Pancreas (tissue), 10 donors: ENCODE measurements around the gene DGCR2. TPM values are rescaled to one million over a fixed set of nuclear protein-coding genes. Genes with fewer than 3 reads are reported as not detected.

Source experiments
- ATAC-seq, 4 donors: fragments of 200-7000 bp; cut with Tn5 transposase; one replicate each; pipeline versions ENCODE4 v1.8.0 to v1.9.1; 2020; ENCODE audit warnings: mild to moderate bottlenecking in 4 of 4, moderate library complexity in 4 of 4
- DNase-seq, 6 donors: peaks; one replicate each; pipeline ENCODE4 v3.0.0-alpha.2; 2020
- FAIRE-seq: peaks from 2 replicates; lab custom pipeline; 2012; peaks lifted over from hg19 to GRCh38; lab: Jason Lieb, UNC
- H3K27ac ChIP-seq, 4 donors: fragments of 200-600 bp; sonication (generic); 1 replicate in 3 of 4; 2 replicates in 1 of 4; pipeline versions ENCODE4 v1.5.0 to v1.8.0; 2020
- H3K27me3 ChIP-seq, 4 donors: fragments of 200-600 bp; one replicate each; pipeline ENCODE4 v1.8.0; 2021
- H3K36me3 ChIP-seq, 3 donors: fragments of 200-600 bp; sonication (generic) in 1 of 3; one replicate each; pipeline versions ENCODE4 v1.5.0 to v1.8.0; 2020 to 2021
- H3K4me1 ChIP-seq, 3 donors: fragments of 200-600 bp; one replicate each; pipeline ENCODE4 v1.8.0; 2021
- H3K4me3 ChIP-seq, 4 donors: fragments of 200-600 bp; sonication (generic) in 2 of 4; one replicate each; pipeline versions ENCODE4 v1.5.0 to v1.8.0; 2020 to 2021
- H3K9me3 ChIP-seq, 4 donors: fragments of 200-600 bp; one replicate each; pipeline ENCODE4 v1.8.0; 2021
- WGBS, 2 donors: extraction: QIAGEN DNeasy Blood & Tissue Kit; methylation state at CpG; one replicate each; pipeline ENCODE4 v1.1.7; 2013; 5-methylcytosine and 5-hydroxymethylcytosine counted together
- intact Hi-C, 3 donors: fragments of 100-400 bp; cut with DNase I; formaldehyde crosslinking; loops; one replicate each; pipeline versions ENCODE4 v1.11.1 to v1.14.2; 2022
- polyA plus RNA-seq, 2 donors: library from polyadenylated mRNA; stranded (reverse); fragments of 200-250 nt; gene quantifications; one replicate each; pipeline ENCODE4 v1.2.3, GENCODE V29; 2013
- total RNA-seq, 6 donors: library from RNA; stranded (reverse); fragmentation: NEBNext Ultra II Directional in 4 of 6; extraction: Animal tissue kit (Norgen Biotek cat#: 25700) in 4 of 6; gene quantifications; one replicate each; pipeline versions ENCODE4 v1.2.1 to v1.2.4, GENCODE V29; 2021 to 2023
- TF ChIP-seq, protein P1 (sequence below), 4 donors: fragments of 200-600 bp; sonication (generic) in 3 of 4; IDR thresholded peaks; one replicate each; pipeline versions ENCODE4 v1.5.0 to v1.8.0; 2021; ENCODE audit warnings: antibody characterized with exemption in 4 of 4
- donor health status: healthy with polysubstance abuse.
- donor health status: DM: no; HTN: no; CAD: no; lungs with moderate emphysema.
- donor health status: DM: no; HTN: no; CAD: no.
- donor health status: control.
- donor health status: control.
- donor health status: Bipolar disorder and iron deficiency.
- donor health status: DM: yes; HTN: yes; CAD: no.
- donor health status: DM: no; HTN: no; CAD: no.
- donor health status: DM: no; HTN: no; CAD: no.
- donor health status: DM: yes; HTN: yes; CAD: no.

Gene DGCR2
- total and polyA plus RNA-seq, 8 donors, result 24.3 to 41.5 (median 30.1) TPM

GRCh38 chr22:18995327-18995711 lies 126.9 kb downstream of the DGCR2 start:
- no peak overlapping the region for H3K27ac ChIP-seq
- no peaks in the 10 kb centered on the region for H3K9me3 ChIP-seq
- TF ChIP-seq, protein P1, sequence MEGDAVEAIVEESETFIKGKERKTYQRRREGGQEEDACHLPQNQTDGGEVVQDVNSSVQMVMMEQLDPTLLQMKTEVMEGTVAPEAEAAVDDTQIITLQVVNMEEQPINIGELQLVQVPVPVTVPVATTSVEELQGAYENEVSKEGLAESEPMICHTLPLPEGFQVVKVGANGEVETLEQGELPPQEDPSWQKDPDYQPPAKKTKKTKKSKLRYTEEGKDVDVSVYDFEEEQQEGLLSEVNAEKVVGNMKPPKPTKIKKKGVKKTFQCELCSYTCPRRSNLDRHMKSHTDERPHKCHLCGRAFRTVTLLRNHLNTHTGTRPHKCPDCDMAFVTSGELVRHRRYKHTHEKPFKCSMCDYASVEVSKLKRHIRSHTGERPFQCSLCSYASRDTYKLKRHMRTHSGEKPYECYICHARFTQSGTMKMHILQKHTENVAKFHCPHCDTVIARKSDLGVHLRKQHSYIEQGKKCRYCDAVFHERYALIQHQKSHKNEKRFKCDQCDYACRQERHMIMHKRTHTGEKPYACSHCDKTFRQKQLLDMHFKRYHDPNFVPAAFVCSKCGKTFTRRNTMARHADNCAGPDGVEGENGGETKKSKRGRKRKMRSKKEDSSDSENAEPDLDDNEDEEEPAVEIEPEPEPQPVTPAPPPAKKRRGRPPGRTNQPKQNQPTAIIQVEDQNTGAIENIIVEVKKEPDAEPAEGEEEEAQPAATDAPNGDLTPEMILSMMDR (IDR thresholded peaks at IDR 0.05), result no peak
- no peak overlapping the region for H3K4me3 ChIP-seq
- H3K27me3 ChIP-seq, result no peaks in the 10 kb centered on the region
- no peak for DNase-seq
- 91% methylated on average over 9 of the region's 9 CpGs for WGBS, 2 donors
- FAIRE-seq, result no peak
- intact Hi-C loops, result no loop called here
- H3K36me3 ChIP-seq, result no peaks in the 10 kb centered on the region
- H3K4me1 ChIP-seq, result no peaks in the 10 kb centered on the region
- no peak for ATAC-seq

GRCh38 chr22:18994701-18995326 lies 127.4 kb downstream of the DGCR2 start:
- no peaks in the 10 kb centered on the region for H3K9me3 ChIP-seq
- TF ChIP-seq, protein P1 (IDR thresholded peaks at IDR 0.05), result no peak
- H3K4me1 ChIP-seq, result no peaks in the 10 kb centered on the region
- intact Hi-C loops, result no loop called here
- H3K27ac ChIP-seq, result no peak overlapping the region
- FAIRE-seq (no peak), ATAC-seq (peak; percentile 26 to 74 (median 54)), DNase-seq (peak in 1 of 6 donors; percentile 34)
- H3K27me3 ChIP-seq, result no peaks in the 10 kb centered on the region
- 28 to 34% methylated on average over 15 of the region's 15 CpGs for WGBS, 2 donors
- H3K36me3 ChIP-seq, result no peaks in the 10 kb centered on the region
- H3K4me3 ChIP-seq, result no peak overlapping the region

- TF ChIP-seq, protein P1 (IDR thresholded peaks at IDR 0.05), result no peak
- Histone ChIP-seq H3K27me3 (no peaks in the 10 kb centered on the region), H3K27ac (no peak overlapping the region), H3K4me1 (no peaks in the 10 kb centered on the region), H3K36me3 (no peaks in the 10 kb centered on the region), H3K9me3 (no peaks in the 10 kb centered on the region), H3K4me3 (no peak overlapping the region)
- 69 to 71% methylated on average over 15 to 17 of the region's 17 CpGs for WGBS, 2 donors
- intact Hi-C loops, result no loop called here
- peak in 1 of 4 donors; percentile 10 for ATAC-seq
- DNase-seq, result no peak
- no peak for FAIRE-seq
These were observed 128.2 kb downstream of the DGCR2 start for GRCh38 chr22:18994056-18994455.

DNA sequence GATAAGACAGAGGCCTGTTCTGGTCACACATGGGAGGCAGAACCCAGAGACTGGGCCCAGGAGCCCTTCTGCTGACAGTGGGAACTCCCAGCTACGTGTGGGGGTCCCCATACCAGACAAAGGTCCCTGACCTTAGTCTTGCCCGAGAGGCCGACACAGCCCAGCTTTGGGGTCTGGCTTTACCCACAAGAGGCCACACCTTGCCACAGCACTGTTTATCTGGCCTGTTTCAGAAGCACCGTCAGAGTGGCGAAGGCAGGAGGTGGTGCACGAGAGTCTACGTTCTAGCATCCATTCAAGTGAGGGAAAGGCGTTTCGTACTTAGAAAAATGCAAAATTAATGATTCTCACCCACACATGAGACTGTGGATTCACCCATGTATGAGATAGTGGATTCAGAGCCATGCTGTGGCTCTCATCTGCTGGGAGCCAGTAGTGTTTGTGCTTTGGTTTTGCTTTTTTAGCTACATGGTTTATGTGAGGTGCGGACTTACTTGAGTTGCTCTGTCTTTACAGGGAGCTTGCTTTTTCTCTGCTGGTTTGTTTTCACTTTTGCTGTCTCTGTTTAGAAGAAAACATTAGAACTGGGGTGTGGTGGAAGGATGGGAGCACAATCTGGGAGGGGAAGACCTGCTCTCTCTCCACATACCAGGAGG lies 129.5 kb downstream of the DGCR2 start:
- WGBS, 2 donors, result 93 to 97% methylated on average over 10 of the region's 10 CpGs
- ATAC-seq (no peak), DNase-seq (no peak), FAIRE-seq (no peak)
- no peaks in the 10 kb centered on the region for H3K36me3 ChIP-seq
- intact Hi-C loops, result no loop called here
- TF ChIP-seq, protein P1 (IDR thresholded peaks at IDR 0.05), result no peak
- H3K27ac ChIP-seq, result no peak overlapping the region
- H3K4me3 ChIP-seq, result no peak overlapping the region
- H3K4me1 ChIP-seq, result no peaks in the 10 kb centered on the region
- no peaks in the 10 kb centered on the region for H3K9me3 ChIP-seq
- no peaks in the 10 kb centered on the region for H3K27me3 ChIP-seq
